GM23338 (cell line): Measurements from ENCODE around the gene OR4N2. TPM values are rescaled to one million over a fixed set of nuclear protein-coding genes. Genes with fewer than 3 reads are reported as not detected.

ENCODE experiments used
- ATAC-seq: fragments of 200-7000 bp; cut with Tn5 transposase; 3 replicates; pipeline ENCODE4 v1.9.1; 2020
- DNase-seq: peaks from one replicate; pipeline ENCODE4 v3.0.0-alpha.2; 2015; ENCODE audit warnings: low spot score
- H2AFZ ChIP-seq: fragments of 200-600 bp; sonication (generic); 2 replicates; pipeline ENCODE4 v1.8.0; 2016; ENCODE audit warnings: antibody characterized with exemption, mild to moderate bottlenecking, moderate library complexity
- H3F3A ChIP-seq: fragments of 200-600 bp; sonication (generic); replicated peaks from 2 replicates; pipeline ENCODE4 v1.8.0; 2017; ENCODE audit warnings: antibody characterized with exemption, mixed run types, low read depth
- H3K27ac ChIP-seq: fragments of 200-600 bp; sonication (generic); 2 replicates; pipeline ENCODE4 v1.6.1; 2016; ENCODE audit warnings: low read depth
- H3K27me3 ChIP-seq: fragments of 200-600 bp; sonication (generic); 2 replicates; pipeline ENCODE4 v1.8.0; 2016; ENCODE audit warnings: mild to moderate bottlenecking, mixed run types, moderate library complexity; ENCODE audit not compliant: insufficient read depth
- H3K36me3 ChIP-seq: fragments of 200-600 bp; sonication (generic); 2 replicates; pipeline ENCODE4 v1.8.0; 2016; ENCODE audit warnings: mild to moderate bottlenecking; ENCODE audit not compliant: insufficient read depth
- H3K4me1 ChIP-seq: fragments of 200-600 bp; sonication (generic); 2 replicates; pipeline ENCODE4 v1.8.0; 2016; ENCODE audit warnings: mild to moderate bottlenecking, moderate library complexity; ENCODE audit not compliant: insufficient read depth
- H3K4me2 ChIP-seq: fragments of 200-600 bp; sonication (generic); 2 replicates; pipeline ENCODE4 v1.7.1; 2017; ENCODE audit warnings: mixed run types
- H3K4me3 ChIP-seq: fragments of 200-600 bp; sonication (generic); 2 replicates; pipeline ENCODE4 v1.6.1; 2016; ENCODE audit warnings: mixed run types
- H3K79me2 ChIP-seq: fragments of 200-600 bp; sonication (generic); replicated peaks from 2 replicates; pipeline ENCODE4 v1.8.0; 2017; ENCODE audit warnings: mild to moderate bottlenecking; ENCODE audit not compliant: insufficient read depth
- H3K9me2 ChIP-seq: fragments of 200-600 bp; sonication (generic); 2 replicates; pipeline ENCODE4 v1.8.0; 2017; ENCODE audit not compliant: insufficient read depth
- H4K20me1 ChIP-seq: fragments of 200-600 bp; sonication (generic); replicated peaks from 2 replicates; pipeline ENCODE4 v1.8.0; 2017; ENCODE audit warnings: mild to moderate bottlenecking; ENCODE audit not compliant: insufficient read depth
- H3K27ac Mint-ChIP-seq: 2 replicates; pipeline ENCODE4 v1.8.0; 2020; ENCODE audit warnings: inconsistent platforms, mild to moderate bottlenecking, moderate library complexity, mixed read lengths
- H3K27me3 Mint-ChIP-seq: 3 replicates; pipeline ENCODE4 v1.8.0; 2022; ENCODE audit warnings: low read depth, mild to moderate bottlenecking, moderate library complexity, mixed read lengths, inconsistent platforms; ENCODE audit not compliant: insufficient read depth, poor library complexity
- H3K36me3 Mint-ChIP-seq: 3 replicates; pipeline ENCODE4 v1.8.0; 2021; ENCODE audit warnings: low read depth, mild to moderate bottlenecking, inconsistent platforms, moderate library complexity, mixed read lengths
- H3K4me1 Mint-ChIP-seq: 3 replicates; pipeline ENCODE4 v1.8.0; 2020; ENCODE audit warnings: mild to moderate bottlenecking, inconsistent platforms, mixed read lengths
- H3K4me3 Mint-ChIP-seq: 3 replicates; pipeline ENCODE4 v1.8.0; 2021; ENCODE audit warnings: moderate library complexity, mild to moderate bottlenecking, inconsistent platforms, mixed read lengths
- H3K9me3 Mint-ChIP-seq: 3 replicates; pipeline ENCODE4 v1.8.0; 2020; ENCODE audit warnings: moderate library complexity, mild to moderate bottlenecking, inconsistent platforms, mixed read lengths
- CREB1 ChIP-seq: fragments of 250-450 bp; sonication (Bioruptor Pico); IDR thresholded peaks from 2 replicates; pipeline ENCODE4 v1.5.0; 2020; ENCODE audit warnings: low read depth, mild to moderate bottlenecking, moderate library complexity
- CTCF ChIP-seq, 2 experiments: fragments of 200-600 bp in 1 of 2; sonication (generic) in 1 of 2; conservative IDR thresholded peaks; 2 replicates each; pipeline versions ENCODE4 v1.5.1 to v1.6.1; 2016 to 2017; ENCODE audit warnings: antibody characterized with exemption in 2 of 2, low read depth in 2 of 2, mild to moderate bottlenecking in 2 of 2, moderate library complexity in 1 of 2
- EZH2 ChIP-seq: fragments of 200-600 bp; sonication (generic); IDR thresholded peaks from one replicate; pipeline ENCODE4 v1.8.0; 2017; ENCODE audit warnings: antibody characterized with exemption, mild to moderate bottlenecking, low read depth; ENCODE audit not compliant: unreplicated experiment
- EZH2phosphoT487 ChIP-seq: fragments of 200-600 bp; sonication (generic); IDR thresholded peaks from one replicate; pipeline ENCODE4 v1.8.1; 2018; ENCODE audit warnings: antibody characterized with exemption; ENCODE audit not compliant: unreplicated experiment
- REST ChIP-seq: IDR thresholded peaks from one replicate; pipeline ENCODE4 v1.6.1; 2018; ENCODE audit warnings: antibody characterized with exemption; ENCODE audit not compliant: unreplicated experiment
- STAT1 ChIP-seq: IDR thresholded peaks from one replicate; pipeline ENCODE4 v1.6.1; 2016; ENCODE audit warnings: antibody characterized with exemption; ENCODE audit not compliant: unreplicated experiment
- ZNF114 ChIP-seq: fragments of 250-450 bp; sonication (Bioruptor Pico); IDR thresholded peaks from 2 replicates; pipeline ENCODE4 v1.5.0; 2020; ENCODE audit warnings: mild to moderate bottlenecking, moderate library complexity
- ZNF462 ChIP-seq: fragments of 250-450 bp; sonication (Bioruptor Pico); IDR thresholded peaks from 2 replicates; pipeline ENCODE4 v1.5.0; 2020; ENCODE audit warnings: mild to moderate bottlenecking, moderate library complexity
- polyA plus RNA-seq: library from polyadenylated mRNA; unstranded; fragments of >200 nt; fragmentation: Nextera tagmentation; extraction: Ambion mirVana; gene quantifications from 2 replicates; pipeline ENCODE4 v1.2.1, GENCODE V29; 2016
- total RNA-seq: library from RNA; depleted of rRNA; stranded (reverse); fragments of >200 nt; shearing (Covaris generic); gene quantifications from 2 replicates; pipeline ENCODE4 v1.2.3, GENCODE V29; 2014

Gene OR4N2
- total and polyA plus RNA-seq, 2 experiments from 2014 or later = not detected

GRCh38 chr14:19799880-19800279 is 3.7 kb upstream of the OR4N2 start:
- Mint-ChIP-seq H3K4me3 (no peak overlapping the region), H3K27ac (no peak overlapping the region), H3K9me3 (peaks cover 6% of the 10 kb centered on the region; the same call in 2 of the 3 replicates), H3K27me3 (no peaks in the 10 kb centered on the region), H3K36me3 (peaks cover 28% of the 10 kb centered on the region), H3K4me1 (no peaks in the 10 kb centered on the region)
- no peaks in the 10 kb centered on the region for H4K20me1 ChIP-seq
- H3K9me2 ChIP-seq = no peaks in the 10 kb centered on the region
- H3K27ac ChIP-seq = no peak overlapping the region
- H3K4me1 ChIP-seq = no peaks in the 10 kb centered on the region
- no peak overlapping the region for H3K4me2 ChIP-seq
- no peaks in the 10 kb centered on the region for H3F3A ChIP-seq
- no peak for TF ChIP-seq EZH2
- H2AFZ ChIP-seq = no peak overlapping the region
- no peak for DNase-seq
- no peak overlapping the region for H3K4me3 ChIP-seq
- peaks cover 33% of the 10 kb centered on the region for H3K36me3 ChIP-seq
- no peaks in the 10 kb centered on the region for H3K27me3 ChIP-seq
- ATAC-seq = no peak
- H3K79me2 ChIP-seq = no peaks in the 10 kb centered on the region

- no peak for TF ChIP-seq ZNF114 (CRISPR knock-in tag)
- no peak for TF ChIP-seq CTCF (conservative IDR thresholded peaks at IDR 0.05; ENCODE audit: low read depth in 2 of 2)
- TF ChIP-seq STAT1 = no peak
- no peak for TF ChIP-seq REST
- TF ChIP-seq CREB1 (CRISPR knock-in tag) = no peak
- TF ChIP-seq ZNF462 = no peak
- TF ChIP-seq EZH2phosphoT487 = no peak
- Mint-ChIP-seq H3K27ac (no peak overlapping the region), H3K36me3 (peaks cover 28% of the 10 kb centered on the region), H3K4me3 (no peak overlapping the region), H3K4me1 (no peaks in the 10 kb centered on the region), H3K9me3 (peaks cover 6% of the 10 kb centered on the region; the same call in 2 of the 3 replicates), H3K27me3 (no peaks in the 10 kb centered on the region)
- Histone ChIP-seq H3K9me2 (no peaks in the 10 kb centered on the region), H3F3A (no peaks in the 10 kb centered on the region), H4K20me1 (no peaks in the 10 kb centered on the region), H3K27me3 (no peaks in the 10 kb centered on the region), H3K4me1 (no peaks in the 10 kb centered on the region), H3K36me3 (peaks cover 33% of the 10 kb centered on the region), H3K4me2 (no peak overlapping the region), H2AFZ (no peak overlapping the region), H3K79me2 (no peaks in the 10 kb centered on the region), H3K27ac (no peak overlapping the region), H3K4me3 (no peak overlapping the region)
- DNase-seq (no peak), ATAC-seq (no peak)
These were observed 3.1 kb upstream of the OR4N2 start for GRCh38 chr14:19800282-19801117.
